Kidney (tissue), 14 donors: ENCODE results near the gene EFCAB14. TPM values are rescaled to one million over a fixed set of nuclear protein-coding genes. Genes with fewer than 3 reads are reported as not detected.

Source experiments
- DNase-seq, 5 donors: peaks; one replicate each; pipeline ENCODE4 v3.0.0-alpha.2; 2013 to 2020
- FAIRE-seq: peaks from 2 replicates; lab custom pipeline; 2012; peaks lifted over from hg19 to GRCh38; lab: Jason Lieb, UNC
- H3K27ac ChIP-seq, 2 donors: one replicate each; pipeline ENCODE4 v1.7.0; 2013; ENCODE audit warnings: low read depth in 2 of 2, low read length in 2 of 2, inconsistent platforms in 1 of 2
- H3K27me3 ChIP-seq: one replicate; pipeline ENCODE4 v1.7.1; 2013; ENCODE audit warnings: low read length, inconsistent platforms; ENCODE audit not compliant: control insufficient read depth, insufficient read depth
- H3K36me3 ChIP-seq, 3 donors: one replicate each; pipeline versions ENCODE4 v1.7.0 to v1.7.1; 2013; ENCODE audit warnings: low read length in 3 of 3, control low read depth in 1 of 3, inconsistent platforms in 1 of 3; ENCODE audit not compliant: insufficient read depth in 3 of 3, control insufficient read depth in 2 of 3
- H3K4me1 ChIP-seq, 3 donors: one replicate each; pipeline versions ENCODE4 v1.7.0 to v1.7.1; 2013; ENCODE audit warnings: low read length in 3 of 3, inconsistent platforms in 1 of 3, low read depth in 1 of 3; ENCODE audit not compliant: control insufficient read depth in 2 of 3, insufficient read depth in 2 of 3
- H3K4me3 ChIP-seq, 3 donors: one replicate each; pipeline versions ENCODE4 v1.7.0 to v1.8.1; 2013; ENCODE audit warnings: low read length in 3 of 3, control low read depth in 1 of 3, inconsistent platforms in 1 of 3
- H3K9ac ChIP-seq, 3 donors: one replicate each; pipeline versions ENCODE4 v1.7.0 to v1.7.1; 2013; ENCODE audit warnings: low read length in 3 of 3, control low read depth in 1 of 3, inconsistent platforms in 1 of 3
- H3K9me3 ChIP-seq, 3 donors: one replicate each; pipeline versions ENCODE4 v1.7.0 to v1.7.1; 2013; ENCODE audit warnings: low read length in 3 of 3, control low read depth in 1 of 3, inconsistent platforms in 1 of 3; ENCODE audit not compliant: control insufficient read depth in 2 of 3, insufficient read depth in 1 of 3
- intact Hi-C: fragments of 100-400 bp; cut with DNase I; formaldehyde crosslinking; loops from one replicate; pipeline ENCODE4 v1.11.1; 2022
- polyA plus RNA-seq: library from polyadenylated mRNA; stranded (reverse); fragments of 350-450 nt; fragmentation: Illumina TruSeq; extraction: RNeasy Lipid Tissue Mini Kit (QIAGEN cat#74804); gene quantifications from one replicate; pipeline ENCODE4 v1.2.3, GENCODE V29; 2014; ENCODE audit warnings: low read depth, low replicate concordance; ENCODE audit not compliant: insufficient read depth
- total RNA-seq: library from RNA; stranded (reverse); fragmentation: NEBNext Ultra II Directional; extraction: Animal tissue kit (Norgen Biotek cat#: 25700); gene quantifications from one replicate; pipeline ENCODE4 v1.2.1, GENCODE V29; 2021
- TF ChIP-seq, protein P1 (sequence below): IDR thresholded peaks from 3 replicates; pipeline ENCODE4 v1.5.1; 2012; ENCODE audit warnings: mild to moderate bottlenecking, moderate library complexity, borderline replicate concordance; ENCODE audit not compliant: insufficient read depth; ENCODE audit errors: extremely low read depth
- donor health status: control.
- donor health status: control.
- donor health status: control.
- donor health status: control.
- donor health status: control.
- donor health status: DM: yes; HTN: yes; CAD: no.
- donor health status: Normal renal cell carcinoma (clear cell type).

The EFCAB14 gene
- total and polyA plus RNA-seq, 2 donors from 2014 or later = 48.1 to 129 TPM

DNA sequence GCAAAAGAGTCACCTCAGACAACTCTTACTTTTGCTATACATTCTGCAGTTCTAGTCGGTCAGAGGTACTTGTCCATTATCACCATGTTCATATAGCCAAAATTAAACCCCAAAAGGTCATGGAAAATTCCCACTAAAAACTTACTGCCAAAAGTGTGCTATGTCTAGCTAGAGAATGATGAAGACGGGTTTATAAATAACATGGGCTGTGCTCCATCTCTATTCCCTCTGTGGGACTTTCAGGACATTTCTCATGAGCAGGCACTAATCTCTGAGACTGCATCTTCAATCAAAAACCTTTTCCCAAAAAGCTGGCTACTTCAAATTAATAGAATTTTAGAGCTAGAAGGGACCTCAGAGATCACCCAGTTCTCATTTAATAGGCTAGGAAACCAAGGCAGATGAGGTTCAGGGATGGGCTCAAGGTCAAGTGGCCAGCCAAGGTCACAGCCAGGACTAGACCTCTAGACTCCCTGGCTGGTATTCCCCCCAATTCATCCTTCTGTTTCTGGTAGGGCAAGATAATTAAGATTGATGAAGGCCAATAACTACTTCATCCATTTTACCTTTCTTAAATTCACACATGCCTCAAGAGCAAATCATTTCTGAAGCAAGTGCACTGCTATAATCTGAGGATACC, 81.3 kb downstream of the EFCAB14 start:
- DNase-seq (no peak), FAIRE-seq (no peak)
- H3K9ac ChIP-seq = no peak overlapping the region
- TF ChIP-seq, protein P1, sequence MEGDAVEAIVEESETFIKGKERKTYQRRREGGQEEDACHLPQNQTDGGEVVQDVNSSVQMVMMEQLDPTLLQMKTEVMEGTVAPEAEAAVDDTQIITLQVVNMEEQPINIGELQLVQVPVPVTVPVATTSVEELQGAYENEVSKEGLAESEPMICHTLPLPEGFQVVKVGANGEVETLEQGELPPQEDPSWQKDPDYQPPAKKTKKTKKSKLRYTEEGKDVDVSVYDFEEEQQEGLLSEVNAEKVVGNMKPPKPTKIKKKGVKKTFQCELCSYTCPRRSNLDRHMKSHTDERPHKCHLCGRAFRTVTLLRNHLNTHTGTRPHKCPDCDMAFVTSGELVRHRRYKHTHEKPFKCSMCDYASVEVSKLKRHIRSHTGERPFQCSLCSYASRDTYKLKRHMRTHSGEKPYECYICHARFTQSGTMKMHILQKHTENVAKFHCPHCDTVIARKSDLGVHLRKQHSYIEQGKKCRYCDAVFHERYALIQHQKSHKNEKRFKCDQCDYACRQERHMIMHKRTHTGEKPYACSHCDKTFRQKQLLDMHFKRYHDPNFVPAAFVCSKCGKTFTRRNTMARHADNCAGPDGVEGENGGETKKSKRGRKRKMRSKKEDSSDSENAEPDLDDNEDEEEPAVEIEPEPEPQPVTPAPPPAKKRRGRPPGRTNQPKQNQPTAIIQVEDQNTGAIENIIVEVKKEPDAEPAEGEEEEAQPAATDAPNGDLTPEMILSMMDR = no peak
- H3K36me3 ChIP-seq = peaks cover 6 to 43% (median 14%) of the 10 kb centered on the region in 3 donors
- no peaks in the 10 kb centered on the region for H3K4me1 ChIP-seq
- no peak overlapping the region for H3K27ac ChIP-seq
- H3K27me3 ChIP-seq = no peaks in the 10 kb centered on the region
- no peaks in the 10 kb centered on the region for H3K9me3 ChIP-seq
- no peak overlapping the region for H3K4me3 ChIP-seq
- intact Hi-C loops = no loop called here

DNA sequence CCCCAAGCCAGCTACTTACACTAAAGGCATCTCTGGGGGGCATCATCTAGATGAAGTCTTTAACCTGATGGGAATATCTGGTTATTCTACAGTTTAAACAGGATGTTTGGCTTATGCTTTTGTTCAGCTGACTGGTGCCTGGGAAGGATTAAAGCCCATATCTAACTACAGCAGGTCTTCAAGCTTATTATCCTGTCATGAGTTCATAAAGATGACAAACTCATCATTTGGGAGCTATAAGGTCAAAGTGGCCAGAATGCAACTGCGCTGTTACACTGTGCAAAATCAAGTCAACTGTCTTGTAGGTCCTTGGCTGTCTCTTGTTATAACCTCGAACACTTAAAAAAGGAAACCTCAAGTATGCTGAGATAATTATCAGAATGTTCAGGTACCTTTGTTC, 83.7 kb downstream of the EFCAB14 start:
- TF ChIP-seq, protein P1 = no peak
- DNase-seq (no peak), FAIRE-seq (no peak)
- Histone ChIP-seq H3K27me3 (no peaks in the 10 kb centered on the region), H3K4me1 (no peaks in the 10 kb centered on the region), H3K27ac (no peak overlapping the region), H3K4me3 (no peak overlapping the region), H3K9ac (no peak overlapping the region), H3K36me3 (peaks cover 6 to 59% (median 16%) of the 10 kb centered on the region in 3 donors), H3K9me3 (no peaks in the 10 kb centered on the region)
- intact Hi-C loops = no loop called here

DNA sequence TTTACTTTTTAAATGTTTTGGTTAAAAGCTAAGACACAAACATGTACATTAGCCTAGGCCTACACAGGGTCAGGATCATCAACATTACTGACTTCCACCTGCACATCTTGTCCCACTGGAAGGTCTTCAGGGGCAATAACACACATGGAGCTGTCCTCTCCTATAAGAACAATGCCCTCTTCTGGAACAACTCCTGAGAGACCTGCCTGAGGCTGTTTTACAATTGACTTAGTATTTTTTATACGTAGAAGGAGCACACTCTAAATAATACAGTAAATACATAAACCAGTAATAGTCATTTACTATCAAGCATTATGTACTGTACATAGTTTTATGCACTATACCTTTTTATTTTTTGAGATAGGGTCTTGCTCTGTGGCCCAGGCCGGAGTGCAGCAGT, 88.2 kb downstream of the EFCAB14 start:
- DNase-seq = no peak
- Histone ChIP-seq H3K4me3 (no peak overlapping the region), H3K27ac (no peak overlapping the region), H3K9ac (no peak overlapping the region), H3K4me1 (no peaks in the 10 kb centered on the region), H3K27me3 (no peaks in the 10 kb centered on the region), H3K9me3 (no peaks in the 10 kb centered on the region), H3K36me3 (peaks cover 9 to 50% (median 18%) of the 10 kb centered on the region in 3 donors)
- FAIRE-seq = no peak
- TF ChIP-seq, protein P1 = no peak
- intact Hi-C loops = no loop called here

Other genes starting within 250 kb of the EFCAB14 start
- gene DMBX1, start 229.3 kb downstream of the EFCAB14 start, total RNA-seq = not detected
- not detected for gene DMBX1, start 229.3 kb downstream of the EFCAB14 start, polyA plus RNA-seq
- gene KNCN, start 167.5 kb downstream of the EFCAB14 start, total RNA-seq = not detected
- gene KNCN, start 167.5 kb downstream of the EFCAB14 start, polyA plus RNA-seq = not detected
- gene MKNK1, start 114.8 kb downstream of the EFCAB14 start, total RNA-seq = 49.7 TPM
- gene MKNK1, start 114.8 kb downstream of the EFCAB14 start, polyA plus RNA-seq = 17.5 TPM
- gene MOB3C, start 102.3 kb downstream of the EFCAB14 start, total RNA-seq = 14.9 TPM
- 12.4 TPM for gene MOB3C, start 102.3 kb downstream of the EFCAB14 start, polyA plus RNA-seq
- gene ATPAF1, start 50.8 kb downstream of the EFCAB14 start, total RNA-seq = 36.4 TPM
- gene ATPAF1, start 50.8 kb downstream of the EFCAB14 start, polyA plus RNA-seq = 127 TPM
- gene TEX38, start 47.3 kb downstream of the EFCAB14 start, total RNA-seq = 0.35 TPM
- not detected for gene TEX38, start 47.3 kb downstream of the EFCAB14 start, polyA plus RNA-seq
- 3.3 TPM for gene CYP4B1, start 79.9 kb upstream of the EFCAB14 start, total RNA-seq
- 4.8 TPM for gene CYP4B1, start 79.9 kb upstream of the EFCAB14 start, polyA plus RNA-seq
- gene CYP4A11, start 222.4 kb upstream of the EFCAB14 start, total RNA-seq = 23.0 TPM
- 384 TPM for gene CYP4A11, start 222.4 kb upstream of the EFCAB14 start, polyA plus RNA-seq